GM13976 (cell line): ENCODE measurements around the gene DUOX2.
"Not testable (repeated sequence)": the region's sequence is repeated elsewhere in the genome, so short reads cannot be mapped to it uniquely, and the experiment has no call there.

ENCODE experiments used
- DNase-seq: peaks from one replicate; pipeline ENCODE4 v3.0.0; 2012; ENCODE audit warnings: low spot score
- in situ Hi-C: fragments of 300-500 bp; cut with MboI; formaldehyde crosslinking; loops from one replicate; pipeline ENCODE4 v1.12.0; 2022; ENCODE audit warnings: low sequenced_read_pairs, mixed read lengths, inconsistent platforms; ENCODE audit not compliant: unreplicated experiment
- TF ChIP-seq, protein P1 (sequence below): IDR thresholded peaks from 2 replicates; pipeline ENCODE4 v1.5.1; 2012; ENCODE audit warnings: borderline replicate concordance, mild to moderate bottlenecking; ENCODE audit not compliant: insufficient read depth; ENCODE audit errors: extremely low read depth, missing control alignments, control extremely low read depth

The DUOX2 gene

DNA sequence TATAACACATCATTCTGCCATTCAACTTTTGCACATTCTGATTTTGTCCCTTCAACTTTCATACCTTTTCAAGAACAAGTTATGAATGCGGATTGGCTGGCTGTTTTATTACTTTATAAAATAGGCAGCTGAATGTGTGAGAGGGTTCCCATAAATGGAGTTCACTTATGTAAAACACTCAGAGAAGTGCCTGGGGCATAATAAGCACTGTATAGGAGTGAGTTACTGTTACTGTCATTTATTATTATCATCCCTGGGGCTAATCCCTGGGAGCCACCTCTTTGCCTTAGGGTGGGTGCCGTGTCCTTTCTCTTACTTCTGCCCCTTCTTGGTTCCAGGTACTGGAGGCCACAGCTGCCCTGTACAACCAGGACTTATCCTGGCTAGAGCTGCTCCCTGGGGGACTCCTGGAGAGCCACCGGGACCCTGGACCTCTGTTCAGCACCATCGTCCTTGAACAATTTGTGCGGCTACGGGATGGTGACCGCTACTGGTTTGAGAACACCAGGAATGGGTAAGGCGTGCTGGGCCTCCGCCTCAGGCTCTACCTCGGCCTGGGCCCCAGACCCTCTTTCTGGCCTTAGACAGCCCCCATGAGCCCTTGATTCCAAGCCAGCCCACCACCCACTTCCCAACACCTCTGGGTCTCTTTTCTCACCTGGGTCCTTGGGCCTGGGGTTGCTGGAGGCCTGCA is 26.7 kb upstream of the DUOX2 start:
- TF ChIP-seq, protein P1, sequence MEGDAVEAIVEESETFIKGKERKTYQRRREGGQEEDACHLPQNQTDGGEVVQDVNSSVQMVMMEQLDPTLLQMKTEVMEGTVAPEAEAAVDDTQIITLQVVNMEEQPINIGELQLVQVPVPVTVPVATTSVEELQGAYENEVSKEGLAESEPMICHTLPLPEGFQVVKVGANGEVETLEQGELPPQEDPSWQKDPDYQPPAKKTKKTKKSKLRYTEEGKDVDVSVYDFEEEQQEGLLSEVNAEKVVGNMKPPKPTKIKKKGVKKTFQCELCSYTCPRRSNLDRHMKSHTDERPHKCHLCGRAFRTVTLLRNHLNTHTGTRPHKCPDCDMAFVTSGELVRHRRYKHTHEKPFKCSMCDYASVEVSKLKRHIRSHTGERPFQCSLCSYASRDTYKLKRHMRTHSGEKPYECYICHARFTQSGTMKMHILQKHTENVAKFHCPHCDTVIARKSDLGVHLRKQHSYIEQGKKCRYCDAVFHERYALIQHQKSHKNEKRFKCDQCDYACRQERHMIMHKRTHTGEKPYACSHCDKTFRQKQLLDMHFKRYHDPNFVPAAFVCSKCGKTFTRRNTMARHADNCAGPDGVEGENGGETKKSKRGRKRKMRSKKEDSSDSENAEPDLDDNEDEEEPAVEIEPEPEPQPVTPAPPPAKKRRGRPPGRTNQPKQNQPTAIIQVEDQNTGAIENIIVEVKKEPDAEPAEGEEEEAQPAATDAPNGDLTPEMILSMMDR, result no peak
- in situ Hi-C loops, result no loop called here
- no peak for DNase-seq

DNA sequence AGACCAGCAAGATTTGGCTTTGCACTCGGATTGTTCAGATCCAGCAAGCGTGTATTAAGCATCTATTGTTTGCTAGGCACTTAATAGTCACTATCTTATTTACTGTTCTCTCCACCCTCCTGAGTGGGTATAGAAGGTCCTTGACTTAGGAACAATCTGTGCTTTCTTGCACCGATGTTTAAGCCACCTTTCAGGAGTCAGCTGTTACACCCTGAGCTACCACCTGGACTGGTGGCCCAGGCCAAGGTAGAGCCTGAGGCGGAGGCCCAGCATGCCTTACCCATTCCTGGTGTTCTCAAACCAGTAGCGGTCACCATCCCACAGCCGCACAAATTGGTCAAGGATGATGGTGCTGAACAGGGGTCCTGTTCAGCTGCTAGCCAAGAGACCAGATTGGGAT is 25.8 kb upstream of the DUOX2 start:
- in situ Hi-C loops, result no loop called here
- no peak for DNase-seq
- TF ChIP-seq, protein P1, result no peak

DNA sequence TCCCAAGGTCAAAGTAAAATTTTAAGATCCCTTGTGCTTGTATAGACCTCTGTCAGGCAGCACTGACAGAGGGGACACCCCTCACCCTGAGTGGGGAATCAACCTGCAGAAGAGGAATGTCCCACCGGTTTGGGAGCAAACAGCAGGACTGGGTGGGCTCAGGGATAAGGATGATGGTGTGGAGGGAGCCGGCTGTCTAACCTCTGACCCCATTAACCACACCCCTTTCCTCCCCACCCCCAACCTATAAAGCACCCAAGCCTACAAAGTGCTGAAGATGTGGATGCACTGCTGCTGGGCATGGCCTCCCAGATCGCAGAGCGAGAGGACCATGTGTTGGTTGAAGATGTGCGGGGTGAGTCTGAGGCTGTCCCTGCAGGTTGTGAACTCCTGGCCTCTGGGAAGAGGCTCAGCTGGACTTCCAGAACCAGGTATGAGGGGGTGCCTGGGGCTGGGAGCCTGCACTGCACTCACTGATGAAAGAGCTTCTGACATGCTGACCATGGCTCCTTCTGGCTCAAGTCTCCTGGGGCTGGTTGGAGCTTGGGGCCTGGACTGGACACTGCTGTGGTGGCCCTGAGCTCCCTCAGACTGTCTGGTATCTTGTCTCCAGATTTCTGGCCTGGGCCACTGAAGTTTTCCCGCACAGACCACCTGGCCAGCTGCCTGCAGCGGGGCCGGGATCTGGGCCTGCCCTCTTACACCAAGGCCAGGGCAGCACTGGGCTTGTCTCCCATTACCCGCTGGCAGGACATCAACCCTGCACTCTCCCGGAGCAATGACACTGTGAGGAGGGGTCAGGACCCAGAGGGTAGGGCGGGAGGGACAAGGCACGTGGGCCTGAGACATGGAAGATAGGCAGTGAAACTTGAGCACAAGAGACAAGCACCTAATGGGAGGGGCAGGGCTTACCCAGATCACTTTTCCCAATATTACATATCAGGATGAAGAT is 25.1 kb upstream of the DUOX2 start:
- in situ Hi-C loops, result no loop called here
- DNase-seq, result no peak
- TF ChIP-seq, protein P1, result no peak

- TF ChIP-seq, protein P1, result no peak
- no peak for DNase-seq
- in situ Hi-C loops, result no loop called here
These were observed 23.7 kb upstream of the DUOX2 start for GRCh38 chr15:45137703-45138102.

GRCh38 chr15:45136378-45136764 is 22.4 kb upstream of the DUOX2 start:
- no peak for DNase-seq
- TF ChIP-seq, protein P1, result peak; percentile 13
- in situ Hi-C loops, result no loop called here

- in situ Hi-C loops, DNase-seq: not testable (repeated sequence)
These were observed 21.9 kb upstream of the DUOX2 start for GRCh38 chr15:45135705-45136377.
